GM18499 (cell line): ENCODE measurements around the gene KCNJ10.
"Not testable (repeated sequence)": the region's sequence is repeated elsewhere in the genome, so short reads cannot be mapped to it uniquely, and the experiment has no call there.

Source experiments
- ATAC-seq: cut with Tn5 transposase; IDR thresholded peaks from one replicate; pipeline ENCODE4 v1.9.1; 2021; ENCODE audit warnings: moderate number of reproducible peaks; ENCODE audit not compliant: insufficient read depth, unreplicated experiment

The KCNJ10 gene

GRCh38 chr1:160064164-160064563 lies 5.8 kb downstream of the KCNJ10 start:
- ATAC-seq: no peak

GRCh38 chr1:160063176-160063575 lies 6.8 kb downstream of the KCNJ10 start:
- no peak for ATAC-seq

- no peak for ATAC-seq
Measured at GRCh38 chr1:160062230-160062532, 7.8 kb downstream of the KCNJ10 start.

GRCh38 chr1:160061369-160062229 lies 8.4 kb downstream of the KCNJ10 start:
- no peak for ATAC-seq

GRCh38 chr1:160058087-160058486 lies 11.9 kb downstream of the KCNJ10 start:
- ATAC-seq: no peak

GRCh38 chr1:160056648-160057169 lies 13.3 kb downstream of the KCNJ10 start:
- no peak for ATAC-seq

GRCh38 chr1:160053548-160054365 lies 16.2 kb downstream of the KCNJ10 start:
- ATAC-seq: no peak

- no peak for ATAC-seq
Measured at GRCh38 chr1:160052936-160053335, 17.0 kb downstream of the KCNJ10 start.

GRCh38 chr1:160050619-160051018 lies 19.3 kb downstream of the KCNJ10 start:
- ATAC-seq: no peak

- ATAC-seq: not testable (repeated sequence)
Measured at GRCh38 chr1:160050182-160050581, 19.8 kb downstream of the KCNJ10 start.

- ATAC-seq: no peak
Measured at GRCh38 chr1:160049101-160049500, 20.9 kb downstream of the KCNJ10 start.

- no peak for ATAC-seq
Measured at GRCh38 chr1:160048335-160048734, 21.6 kb downstream of the KCNJ10 start.

- ATAC-seq: no peak
Measured at GRCh38 chr1:160047111-160047991, 22.6 kb downstream of the KCNJ10 start.

GRCh38 chr1:160046494-160047110 lies 23.4 kb downstream of the KCNJ10 start:
- ATAC-seq: no peak

- no peak for ATAC-seq
Measured at GRCh38 chr1:160045653-160046052, 24.3 kb downstream of the KCNJ10 start.

GRCh38 chr1:160043543-160043942 lies 26.4 kb downstream of the KCNJ10 start:
- ATAC-seq: no peak

- no peak for ATAC-seq
Measured at GRCh38 chr1:160040476-160040875, 29.5 kb downstream of the KCNJ10 start.

GRCh38 chr1:160032165-160032820 lies 37.7 kb downstream of the KCNJ10 start:
- ATAC-seq: peak; percentile 16

GRCh38 chr1:160031365-160032164 lies 38.4 kb downstream of the KCNJ10 start, which contains the start of gene PIGM:
PIGM (minus strand) TSS chr1:160031990; CDS start chr1:160031739, 251 bp downstream.
- ATAC-seq: peak; percentile 72
